ENCODE data around the gene PPARGC1A. TPM values are rescaled to one million over a fixed set of nuclear protein-coding genes. Genes with fewer than 3 reads are reported as not detected.

PPARGC1A gene
- total RNA-seq, 4 donors from 2014 or later = 0.75 to 4.0 (median 1.4) TPM

- no peaks in the 10 kb centered on the region for H3K9me3 ChIP-seq
- H3K4me1 ChIP-seq = no peaks in the 10 kb centered on the region
- no peak overlapping the region for H3K27ac ChIP-seq
- no peaks in the 10 kb centered on the region for H3K27me3 ChIP-seq
- intact Hi-C loops (cut with DNase I) = no loop called here
- no peak overlapping the region for H3K4me3 ChIP-seq
- DNase-seq = no peak
- TF ChIP-seq CTCF (IDR thresholded peaks at IDR 0.05) (no peak), POLR2A (IDR thresholded peaks at IDR 0.05) (no peak)
- 42 to 54% methylated on average over 2 of the region's 2 CpGs for WGBS, 2 donors
- H3K36me3 ChIP-seq = no peaks in the 10 kb centered on the region
These were observed 52.5 kb downstream of the PPARGC1A start for GRCh38 chr4:23837371-23837770.

DNA sequence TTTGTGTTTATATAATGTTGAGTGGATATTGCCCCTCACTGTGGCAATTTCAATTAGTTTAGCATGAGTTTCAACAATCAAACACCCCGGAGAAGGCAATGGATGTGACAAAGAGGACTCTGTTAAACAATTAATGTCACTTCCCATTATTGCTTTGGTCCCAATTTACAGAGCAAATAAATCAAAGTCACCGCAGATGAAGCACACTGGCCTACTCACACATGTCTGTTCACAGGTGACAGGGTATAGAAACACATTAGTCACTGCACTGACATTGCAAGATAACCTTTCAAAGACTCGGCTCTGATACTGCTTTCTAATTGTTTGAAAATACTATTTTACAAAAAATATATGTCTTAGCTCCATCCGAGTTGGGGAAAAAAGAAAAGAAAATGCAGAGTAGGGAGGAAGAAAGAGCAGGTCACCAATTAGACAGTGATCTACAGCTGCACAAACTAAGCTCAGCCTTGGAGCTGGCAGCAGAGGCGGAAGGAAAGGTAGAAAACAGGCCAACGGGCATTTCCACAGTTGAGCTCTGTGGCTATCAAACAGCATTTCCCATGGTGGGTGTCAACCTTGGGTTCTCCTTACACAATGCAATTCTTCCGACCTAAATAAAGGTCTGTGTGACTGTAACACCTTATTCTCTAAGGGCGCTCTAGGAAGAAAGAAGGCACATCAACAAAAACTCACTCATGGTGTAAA is 53.9 kb downstream of the PPARGC1A start:
- no peak for TF ChIP-seq CTCF (IDR thresholded peaks at IDR 0.05)
- no peak for TF ChIP-seq POLR2A (IDR thresholded peaks at IDR 0.05)
- Histone ChIP-seq H3K36me3 (no peaks in the 10 kb centered on the region), H3K9me3 (no peaks in the 10 kb centered on the region), H3K4me3 (no peak overlapping the region), H3K4me1 (no peaks in the 10 kb centered on the region), H3K27ac (no peak overlapping the region), H3K27me3 (no peaks in the 10 kb centered on the region)
- intact Hi-C loops (cut with DNase I) = no loop called here
- 75 to 77% methylated on average over 8 of the region's 8 CpGs for WGBS, 2 donors
- no peak for DNase-seq

DNA sequence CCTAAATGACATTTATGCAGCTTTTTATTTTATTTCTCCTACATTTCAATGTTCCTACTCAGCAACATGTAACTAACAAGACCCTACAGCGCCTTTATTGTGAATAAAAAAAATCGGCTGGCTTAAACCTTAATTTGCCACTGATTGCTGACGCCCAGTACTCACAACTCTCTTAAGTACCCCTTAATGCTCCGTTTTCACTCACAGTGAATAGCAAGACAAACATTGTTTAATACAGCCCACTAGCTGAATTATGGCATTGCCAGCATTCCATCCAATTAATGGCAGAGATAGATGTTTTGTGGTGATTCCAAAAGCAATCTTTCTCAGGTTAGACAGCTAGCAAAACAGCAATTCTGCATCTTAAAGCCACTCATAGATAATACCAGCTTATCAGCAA is 61.1 kb downstream of the PPARGC1A start:
- no peak for TF ChIP-seq POLR2A (IDR thresholded peaks at IDR 0.05)
- TF ChIP-seq CTCF (IDR thresholded peaks at IDR 0.05) = no peak
- Histone ChIP-seq H3K9me3 (no peaks in the 10 kb centered on the region), H3K27me3 (no peaks in the 10 kb centered on the region), H3K4me1 (no peaks in the 10 kb centered on the region), H3K4me3 (no peak overlapping the region), H3K27ac (no peak overlapping the region), H3K36me3 (no peaks in the 10 kb centered on the region)
- WGBS, 2 donors = 70 to 88% methylated on average over 4 of the region's 4 CpGs
- intact Hi-C loops (cut with DNase I) = no loop called here
- no peak for DNase-seq

- Histone ChIP-seq H3K27me3 (no peaks in the 10 kb centered on the region), H3K36me3 (no peaks in the 10 kb centered on the region), H3K4me3 (no peak overlapping the region), H3K27ac (no peak overlapping the region), H3K9me3 (no peaks in the 10 kb centered on the region), H3K4me1 (no peaks in the 10 kb centered on the region)
- intact Hi-C loops (cut with DNase I) = no loop called here
- WGBS, 2 donors = 81 to 83% methylated on average over 9 of the region's 9 CpGs
- DNase-seq = no peak
- TF ChIP-seq POLR2A (IDR thresholded peaks at IDR 0.05) (no peak), CTCF (IDR thresholded peaks at IDR 0.05) (no peak)
These were observed 61.7 kb downstream of the PPARGC1A start for GRCh38 chr4:23828020-23828715.

GRCh38 chr4:23822181-23822580 is 67.7 kb downstream of the PPARGC1A start:
- no peaks in the 10 kb centered on the region for H3K36me3 ChIP-seq
- no peaks in the 10 kb centered on the region for H3K9me3 ChIP-seq
- H3K27me3 ChIP-seq = no peaks in the 10 kb centered on the region
- no peak for DNase-seq
- H3K4me3 ChIP-seq = no peak overlapping the region
- no peaks in the 10 kb centered on the region for H3K4me1 ChIP-seq
- intact Hi-C loops (cut with DNase I) = no loop called here
- H3K27ac ChIP-seq = no peak overlapping the region
- 77 to 85% methylated on average over 1 of the region's 1 CpG for WGBS, 2 donors
- TF ChIP-seq CTCF (IDR thresholded peaks at IDR 0.05) (no peak), POLR2A (IDR thresholded peaks at IDR 0.05) (no peak)

Data from esophagus squamous epithelium (tissue), 5 donors.